Testis (tissue), 3 donors: Measurements from ENCODE around the gene TMEM175. TPM values are rescaled to one million over a fixed set of nuclear protein-coding genes. Genes with fewer than 3 reads are reported as not detected.

Source experiments
- DNase-seq: peaks from one replicate; pipeline ENCODE4 v3.0.0-alpha.2; 2019
- H3K27ac ChIP-seq, 2 donors: fragments of 200-600 bp; sonication (generic); one replicate each; pipeline ENCODE4 v1.5.1; 2019
- H3K27me3 ChIP-seq: fragments of 200-600 bp; sonication (generic); one replicate; pipeline ENCODE4 v1.5.1; 2019
- H3K36me3 ChIP-seq: fragments of 200-600 bp; sonication (generic); one replicate; pipeline ENCODE4 v1.5.1; 2017; ENCODE audit warnings: low read depth; ENCODE audit errors: missing control alignments
- H3K4me1 ChIP-seq: fragments of 200-600 bp; sonication (generic); one replicate; pipeline ENCODE4 v1.5.1; 2019
- H3K4me3 ChIP-seq, 2 donors: fragments of 200-600 bp; sonication (generic); one replicate each; pipeline ENCODE4 v1.5.1; 2017 to 2019
- H3K9me3 ChIP-seq: fragments of 200-600 bp; sonication (generic); one replicate; pipeline ENCODE4 v1.5.1; 2017
- CTCF ChIP-seq, 3 experiments: fragments of 450-650 bp in 2 of 3; fragments of 200-600 bp in 1 of 3; sonication (generic) in 1 of 3; IDR thresholded peaks; one replicate each; pipeline ENCODE4 v1.5.1; 2016 to 2019; ENCODE audit warnings: antibody characterized with exemption in 3 of 3, mild to moderate bottlenecking in 2 of 3, moderate library complexity in 1 of 3
- POLR2A ChIP-seq: fragments of 450-650 bp; IDR thresholded peaks from one replicate; pipeline ENCODE4 v1.6.1; 2017; ENCODE audit warnings: antibody characterized with exemption, mild to moderate bottlenecking, moderate library complexity
- WGBS, 2 donors: methylation state at CpG; one replicate each; pipeline ENCODE4 v1.1.5; 2018; 5-methylcytosine and 5-hydroxymethylcytosine counted together
- intact Hi-C: fragments of 100-400 bp; cut with DNase I; formaldehyde crosslinking; loops from one replicate; pipeline ENCODE4 v1.15.1; 2023; ENCODE audit warnings: low total_unique reads
- polyA plus RNA-seq: library from polyadenylated mRNA; stranded (reverse); fragments of 350-450 nt; fragmentation: Illumina TruSeq; extraction: RNeasy Lipid Tissue Mini Kit (QIAGEN cat#74804); gene quantifications from one replicate; pipeline ENCODE4 v1.2.3, GENCODE V29; 2014; ENCODE audit warnings: low read depth, low replicate concordance; ENCODE audit not compliant: insufficient read depth
- total RNA-seq, 2 donors: library from RNA; depleted of rRNA; stranded (reverse); fragments of >200 nt; gene quantifications; one replicate each; pipeline ENCODE4 v1.2.3, GENCODE V29; 2016

Gene TMEM175
- total and polyA plus RNA-seq, 3 donors from 2014 or later, result 50.5 to 88.2 (median 69.2) TPM

GRCh38 chr4:985123-985830 lies 53.0 kb downstream of the TMEM175 start:
- Histone ChIP-seq H3K36me3 (no peaks in the 10 kb centered on the region), H3K27ac (no peak overlapping the region), H3K4me1 (peaks cover 12% of the 10 kb centered on the region), H3K27me3 (no peaks in the 10 kb centered on the region), H3K9me3 (no peaks in the 10 kb centered on the region), H3K4me3 (no peak overlapping the region)
- no peak for DNase-seq
- 79 to 85% methylated on average over 18 to 23 of the region's 23 CpGs for WGBS, 2 donors
- intact Hi-C loops, result no loop called here
- TF ChIP-seq CTCF (IDR thresholded peaks at IDR 0.05) (no peak), POLR2A (no peak)

DNA sequence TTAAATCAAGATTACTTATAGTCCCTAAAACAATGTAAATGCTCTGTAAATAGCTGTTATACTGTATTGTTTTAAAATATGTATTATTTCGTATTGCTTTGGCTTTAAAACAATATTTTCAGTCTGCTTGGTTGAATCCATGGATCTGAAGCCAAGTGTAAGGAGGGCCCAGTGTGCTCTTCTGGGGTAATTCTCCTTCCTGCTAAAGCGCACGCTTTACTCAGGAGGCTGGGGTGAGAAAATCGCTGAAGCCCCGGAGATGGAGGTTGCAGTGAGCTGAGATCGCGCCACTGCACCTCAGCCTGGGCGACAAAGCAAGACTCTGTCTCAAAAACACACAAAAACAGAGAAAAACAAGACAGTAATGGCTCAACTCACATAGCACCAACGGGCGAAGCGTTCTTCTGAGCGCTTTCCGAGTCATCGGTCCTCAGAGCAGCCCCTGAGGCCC lies 54.2 kb downstream of the TMEM175 start:
- H3K36me3 ChIP-seq, result no peaks in the 10 kb centered on the region
- WGBS, 2 donors, result 1 to 2% methylated on average over 14 of the region's 14 CpGs

DNA sequence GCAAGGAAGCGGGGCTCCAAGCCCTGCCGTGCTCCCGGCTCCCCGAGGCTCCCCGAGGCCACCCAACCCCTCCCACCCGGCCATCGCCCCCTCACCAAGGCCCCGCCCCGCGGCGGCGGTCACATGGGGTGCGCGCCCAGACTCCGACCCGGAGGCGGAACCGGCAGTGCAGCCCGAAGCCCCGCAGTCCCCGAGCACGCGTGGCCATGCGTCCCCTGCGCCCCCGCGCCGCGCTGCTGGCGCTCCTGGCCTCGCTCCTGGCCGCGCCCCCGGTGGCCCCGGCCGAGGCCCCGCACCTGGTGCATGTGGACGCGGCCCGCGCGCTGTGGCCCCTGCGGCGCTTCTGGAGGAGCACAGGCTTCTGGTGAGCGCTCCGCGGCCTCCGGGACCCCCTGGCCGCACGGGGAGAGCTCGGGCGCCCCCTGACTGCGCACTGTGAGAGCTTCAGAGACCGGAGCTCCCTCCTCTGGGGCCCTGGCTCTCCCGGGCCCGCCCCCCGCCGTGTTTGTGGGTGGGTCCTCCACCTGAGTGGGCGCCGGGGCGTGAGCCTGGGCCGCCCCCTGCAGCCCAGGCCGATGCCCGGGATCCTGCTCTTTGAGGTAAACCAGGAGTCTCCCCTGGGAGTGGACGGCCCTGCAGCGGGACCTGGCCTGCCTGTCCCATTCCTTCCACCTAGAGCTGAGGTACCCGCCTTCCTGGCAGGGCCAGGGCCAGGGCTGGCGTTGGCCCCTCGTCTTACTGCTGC lies 54.8 kb downstream of the TMEM175 start, which contains the start of gene IDUA:
TSS of gene IDUA (plus strand) at position 166 of the 745 bp plus-strand sequence. CDS start at position 207, 41 bp downstream.
- no peaks in the 10 kb centered on the region for H3K9me3 ChIP-seq
- 2% methylated on average over 12 to 23 of the region's 69 CpGs for WGBS, 2 donors
- TF ChIP-seq CTCF (IDR thresholded peaks at IDR 0.05), result peak in 2 of 3 experiments; percentile 22 to 31
- TF ChIP-seq POLR2A, result no peak
- no peaks in the 10 kb centered on the region for H3K36me3 ChIP-seq
- H3K4me3 ChIP-seq, result peak within 1 kb of the TSS; percentile 62 to 63
- peaks cover 12% of the 10 kb centered on the region for H3K4me1 ChIP-seq
- no peaks in the 10 kb centered on the region for H3K27me3 ChIP-seq
- intact Hi-C loops, result no loop called here
- H3K27ac ChIP-seq, result peak within 1 kb of the TSS in 1 of 2 donors; percentile 45
- peak; percentile 85 for DNase-seq

More for the DNA sequence above, 54.2 kb downstream of the TMEM175 start:
- no peak for DNase-seq
- no peaks in the 10 kb centered on the region for H3K27me3 ChIP-seq
- peak overlapping the region; percentile 62 to 63 for H3K4me3 ChIP-seq
- intact Hi-C loops, result no loop called here
- H3K9me3 ChIP-seq, result no peaks in the 10 kb centered on the region
- TF ChIP-seq POLR2A (no peak), CTCF (IDR thresholded peaks at IDR 0.05) (no peak)
- peak overlapping the region in 1 of 2 donors; percentile 45 for H3K27ac ChIP-seq
- H3K4me1 ChIP-seq, result peaks cover 12% of the 10 kb centered on the region

DNA sequence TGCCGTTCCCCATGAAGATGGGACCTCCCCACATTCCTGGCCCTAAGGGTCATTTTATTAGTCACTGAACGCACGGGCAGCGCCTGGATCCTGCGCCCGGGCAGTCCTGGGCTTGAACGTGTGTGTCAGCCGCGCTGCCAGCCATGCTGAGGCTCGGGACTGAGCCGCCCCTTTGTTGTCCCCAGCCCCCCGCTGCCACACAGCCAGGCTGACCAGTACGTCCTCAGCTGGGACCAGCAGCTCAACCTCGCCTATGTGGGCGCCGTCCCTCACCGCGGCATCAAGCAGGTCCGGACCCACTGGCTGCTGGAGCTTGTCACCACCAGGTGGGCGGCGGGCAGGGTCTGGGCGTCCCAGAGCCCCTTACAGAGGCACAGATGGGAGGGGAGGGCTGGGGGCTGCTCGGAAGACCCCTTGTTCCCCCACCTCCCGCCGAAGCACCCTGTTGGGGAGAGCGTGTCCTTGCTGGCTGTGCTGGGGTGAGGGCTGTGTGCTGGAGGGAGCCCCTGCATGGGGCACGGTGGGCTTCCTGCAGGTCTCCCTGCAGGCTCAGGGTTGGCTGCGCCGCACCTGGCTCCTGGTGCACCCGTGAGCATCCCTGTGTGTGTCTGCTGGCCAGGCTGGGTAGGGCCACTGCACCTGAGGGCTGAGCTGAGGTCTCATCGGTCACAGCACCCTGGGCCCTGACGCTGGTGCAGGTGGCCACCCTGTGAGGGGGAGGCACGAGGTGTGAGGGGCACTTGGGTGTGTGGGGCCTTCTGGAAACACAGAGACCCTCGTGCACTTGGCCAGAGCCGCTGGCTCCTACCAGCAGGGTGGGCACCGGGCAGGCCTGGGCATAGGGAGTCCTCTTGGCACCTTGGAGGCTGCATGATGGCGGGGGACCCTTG lies 55.6 kb downstream of the TMEM175 start:
- H3K4me1 ChIP-seq, result peaks cover 12% of the 10 kb centered on the region
- DNase-seq, result no peak
- no peaks in the 10 kb centered on the region for H3K36me3 ChIP-seq
- H3K27ac ChIP-seq, result no peak overlapping the region
- intact Hi-C loops, result no loop called here
- H3K4me3 ChIP-seq, result peak overlapping the region; percentile 62 to 63
- no peaks in the 10 kb centered on the region for H3K9me3 ChIP-seq
- H3K27me3 ChIP-seq, result no peaks in the 10 kb centered on the region
- TF ChIP-seq CTCF (IDR thresholded peaks at IDR 0.05) (no peak), POLR2A (no peak)
- WGBS, 2 donors, result 74 to 90% methylated on average over 2 to 34 of the region's 37 CpGs
